SK-N-SH (cell line): ENCODE results near the gene TRAIP. TPM values are rescaled to one million over a fixed set of nuclear protein-coding genes. Genes with fewer than 3 reads are reported as not detected.

Source experiments
- CTCF ChIA-PET: fragments of 300-600, 350-600 bp; formaldehyde crosslinking; extraction: SDS; loops from one replicate; lab custom pipeline; 2021; lab: Yijun Ruan, JAX
- POLR2A ChIA-PET: fragments of 350-600 bp; sonication (Branson Sonifier 250); formaldehyde crosslinking; extraction: SDS; loops from one replicate; lab custom pipeline; 2020; ENCODE audit warnings: antibody characterized with exemption, inconsistent platforms; lab: Yijun Ruan, JAX
- DNase-seq: peaks from one replicate; pipeline ENCODE4 v3.0.0; 2012
- H2AFZ ChIP-seq: fragments of 200-600 bp; sonication (generic); 2 replicates; pipeline ENCODE4 v1.8.1; 2016; ENCODE audit warnings: antibody characterized with exemption, mild to moderate bottlenecking, low read depth
- H3F3A ChIP-seq: fragments of 200-600 bp; sonication (generic); replicated peaks from 2 replicates; pipeline ENCODE3; 2016; ENCODE audit warnings: antibody characterized with exemption, mild to moderate bottlenecking; ENCODE audit not compliant: insufficient read depth
- H3K27ac ChIP-seq, 2 experiments: fragments of 200-500 bp in 1 of 2; fragments of 200-600 bp in 1 of 2; sonication (Bioruptor generic) in 1 of 2; sonication (generic), shearing (Covaris generic) in 1 of 2; 2 replicates each; pipeline versions ENCODE4 v1.5.1 to v1.6.1; 2014 to 2016; ENCODE audit warnings: low read depth in 2 of 2, inconsistent platforms in 1 of 2, low read length in 1 of 2, mild to moderate bottlenecking in 1 of 2, mixed read lengths in 1 of 2
- H3K27me3 ChIP-seq: fragments of 200-600 bp; sonication (generic), shearing (Covaris generic); 2 replicates; pipeline ENCODE4 v1.6.1; 2016; ENCODE audit warnings: mixed run types; ENCODE audit not compliant: insufficient read depth
- H3K36me3 ChIP-seq, 2 experiments: fragments of 200-500 bp in 1 of 2; fragments of 200-600 bp in 1 of 2; sonication (Bioruptor generic) in 1 of 2; sonication (generic) in 1 of 2; replicated peaks in 1 of 2; 2 replicates each; pipeline versions ENCODE3 to v1.5.1; 2014 to 2016; ENCODE audit warnings: low read length in 1 of 2, mild to moderate bottlenecking in 1 of 2; ENCODE audit not compliant: insufficient read depth in 2 of 2, control insufficient read depth in 1 of 2
- H3K4me1 ChIP-seq, 2 experiments: fragments of 200-500 bp in 1 of 2; fragments of 200-600 bp in 1 of 2; sonication (Bioruptor generic) in 1 of 2; sonication (generic), shearing (Covaris generic) in 1 of 2; 2 replicates each; pipeline versions ENCODE4 v1.5.1 to v1.6.1; 2014 to 2016; ENCODE audit warnings: low read depth in 1 of 2, low read length in 1 of 2, mixed run types in 1 of 2; ENCODE audit not compliant: insufficient read depth in 2 of 2, control insufficient read depth in 1 of 2
- H3K4me2 ChIP-seq: fragments of 200-600 bp; sonication (generic), shearing (Covaris generic); 2 replicates; pipeline ENCODE4 v1.6.1; 2017; ENCODE audit warnings: mixed run types
- H3K4me3 ChIP-seq, 2 experiments: fragments of 200-500 bp in 1 of 2; fragments of 200-600 bp in 1 of 2; sonication (Bioruptor generic) in 1 of 2; sonication (generic), shearing (Covaris generic) in 1 of 2; 2 replicates each; pipeline versions ENCODE4 v1.5.1 to v1.8.1; 2014 to 2016; ENCODE audit warnings: low read depth in 2 of 2, inconsistent platforms in 1 of 2, low read length in 1 of 2, mild to moderate bottlenecking in 1 of 2, mixed read lengths in 1 of 2, moderate library complexity in 1 of 2
- H3K79me2 ChIP-seq: fragments of 200-600 bp; sonication (generic); 2 replicates; pipeline ENCODE4 v1.8.1; 2017; ENCODE audit warnings: mild to moderate bottlenecking; ENCODE audit not compliant: insufficient read depth
- H3K9ac ChIP-seq: fragments of 200-600 bp; sonication (generic); 2 replicates; pipeline ENCODE4 v1.6.1; 2017; ENCODE audit warnings: mixed run types
- H3K9me2 ChIP-seq: fragments of 200-600 bp; sonication (generic); 2 replicates; pipeline ENCODE4 v1.6.1; 2017; ENCODE audit warnings: mixed run types
- H3K9me3 ChIP-seq: fragments of 200-600 bp; sonication (generic); 2 replicates; pipeline ENCODE4 v1.6.1; 2017; ENCODE audit warnings: mixed run types, mild to moderate bottlenecking, moderate library complexity
- H4K20me1 ChIP-seq: fragments of 200-600 bp; sonication (generic); 2 replicates; pipeline ENCODE4 v1.6.1; 2017; ENCODE audit warnings: mild to moderate bottlenecking, mixed run types; ENCODE audit not compliant: insufficient read depth
- CTCF ChIP-seq: fragments of 200-600 bp; sonication (generic); IDR thresholded peaks from 2 replicates; pipeline ENCODE4 v1.6.1; 2017; ENCODE audit warnings: antibody characterized with exemption, mild to moderate bottlenecking, moderate library complexity
- EP300 ChIP-seq, 2 experiments: IDR thresholded peaks; 2 replicates each; pipeline versions ENCODE4 v1.4.0 to v1.6.1; 2012; ENCODE audit warnings: borderline replicate concordance in 1 of 2, low read depth in 1 of 2, low read length in 1 of 2
- EZH2phosphoT487 ChIP-seq: fragments of 200-600 bp; sonication (generic); IDR thresholded peaks from 2 replicates; pipeline ENCODE4 v1.6.1; 2017; ENCODE audit warnings: low read depth, mixed run types, mild to moderate bottlenecking, antibody characterized with exemption, moderate library complexity, borderline replicate concordance
- FOSL2 ChIP-seq: IDR thresholded peaks from 2 replicates; pipeline ENCODE4 v1.4.0; 2012; ENCODE audit warnings: low read depth, mild to moderate bottlenecking, moderate library complexity, borderline replicate concordance
- GATA2 ChIP-seq: sonication (generic); formaldehyde crosslinking; IDR thresholded peaks from 2 replicates; pipeline ENCODE4 v1.5.0; 2020; ENCODE audit warnings: mild to moderate bottlenecking, missing genetic modification reagents
- JUND ChIP-seq: IDR thresholded peaks from 2 replicates; pipeline ENCODE4 v1.4.0; 2012
- MEF2A ChIP-seq: IDR thresholded peaks from 2 replicates; pipeline ENCODE4 v1.4.0; 2012; ENCODE audit warnings: low read depth, borderline replicate concordance
- MXI1 ChIP-seq: IDR thresholded peaks from 2 replicates; pipeline ENCODE4 v1.6.1; 2012; ENCODE audit warnings: mild to moderate bottlenecking, low read depth, low read length, improper control_type of control experiment
- PBX3 ChIP-seq: IDR thresholded peaks from 2 replicates; pipeline ENCODE4; 2012
- POLR2AphosphoS5 ChIP-seq: IDR thresholded peaks from 2 replicates; pipeline ENCODE4 v1.6.1; 2012; ENCODE audit warnings: low read depth, low read length
- TAF1 ChIP-seq: IDR thresholded peaks from 2 replicates; pipeline ENCODE4 v1.6.1; 2012; ENCODE audit warnings: low read depth, mild to moderate bottlenecking, low read length, moderate library complexity, borderline replicate concordance
- TCF12 ChIP-seq: IDR thresholded peaks from 2 replicates; pipeline ENCODE4 v1.4.0; 2012
- TEAD4 ChIP-seq: IDR thresholded peaks from 2 replicates; pipeline ENCODE4 v1.4.0; 2012; ENCODE audit warnings: mild to moderate bottlenecking, borderline replicate concordance; ENCODE audit not compliant: insufficient read depth
- ZBTB33 ChIP-seq: IDR thresholded peaks from 2 replicates; pipeline ENCODE4 v1.4.0; 2012; ENCODE audit warnings: low read depth, borderline replicate concordance
- WGBS: methylation state at CpG from one replicate; pipeline ENCODE4 v1.1.6; 2017; ENCODE audit warnings: low lambda C conversion rate; 5-methylcytosine and 5-hydroxymethylcytosine counted together
- polyA plus RNA-seq, 3 experiments: library from polyadenylated mRNA; depleted of rRNA; stranded (reverse); fragments of >200 nt; gene quantifications; 2 replicates each; pipeline ENCODE4 v1.2.3, GENCODE V29; 2012
- TF ChIP-seq, protein P1 (sequence below): IDR thresholded peaks from 2 replicates; pipeline ENCODE4 v1.6.1; 2012; ENCODE audit warnings: mild to moderate bottlenecking, low read depth, low read length, moderate library complexity

TRAIP gene
- polyA plus RNA-seq, 1 of the 3 experiments (the other 2 are of a cell fraction), result 8.1 TPM

- H3K79me2 ChIP-seq, result no peaks in the 10 kb centered on the region
- H3K36me3 ChIP-seq, result peaks cover under 1 to 18% of the 10 kb centered on the region in 2 experiments
- no peaks in the 10 kb centered on the region for H3K27me3 ChIP-seq
- no peak overlapping the region for H3K9ac ChIP-seq
- H3F3A ChIP-seq, result no peaks in the 10 kb centered on the region
- no peaks in the 10 kb centered on the region for H3K9me2 ChIP-seq
- H3K9me3 ChIP-seq, result no peaks in the 10 kb centered on the region
- WGBS, result 67% methylated on average over 1 of the region's 2 CpGs
- peak overlapping the region in 1 of 2 experiments; percentile 93; a peak in 2 of 4 replicates for H3K27ac ChIP-seq
- no peak for TF ChIP-seq GATA2
- TF ChIP-seq, protein P1, sequence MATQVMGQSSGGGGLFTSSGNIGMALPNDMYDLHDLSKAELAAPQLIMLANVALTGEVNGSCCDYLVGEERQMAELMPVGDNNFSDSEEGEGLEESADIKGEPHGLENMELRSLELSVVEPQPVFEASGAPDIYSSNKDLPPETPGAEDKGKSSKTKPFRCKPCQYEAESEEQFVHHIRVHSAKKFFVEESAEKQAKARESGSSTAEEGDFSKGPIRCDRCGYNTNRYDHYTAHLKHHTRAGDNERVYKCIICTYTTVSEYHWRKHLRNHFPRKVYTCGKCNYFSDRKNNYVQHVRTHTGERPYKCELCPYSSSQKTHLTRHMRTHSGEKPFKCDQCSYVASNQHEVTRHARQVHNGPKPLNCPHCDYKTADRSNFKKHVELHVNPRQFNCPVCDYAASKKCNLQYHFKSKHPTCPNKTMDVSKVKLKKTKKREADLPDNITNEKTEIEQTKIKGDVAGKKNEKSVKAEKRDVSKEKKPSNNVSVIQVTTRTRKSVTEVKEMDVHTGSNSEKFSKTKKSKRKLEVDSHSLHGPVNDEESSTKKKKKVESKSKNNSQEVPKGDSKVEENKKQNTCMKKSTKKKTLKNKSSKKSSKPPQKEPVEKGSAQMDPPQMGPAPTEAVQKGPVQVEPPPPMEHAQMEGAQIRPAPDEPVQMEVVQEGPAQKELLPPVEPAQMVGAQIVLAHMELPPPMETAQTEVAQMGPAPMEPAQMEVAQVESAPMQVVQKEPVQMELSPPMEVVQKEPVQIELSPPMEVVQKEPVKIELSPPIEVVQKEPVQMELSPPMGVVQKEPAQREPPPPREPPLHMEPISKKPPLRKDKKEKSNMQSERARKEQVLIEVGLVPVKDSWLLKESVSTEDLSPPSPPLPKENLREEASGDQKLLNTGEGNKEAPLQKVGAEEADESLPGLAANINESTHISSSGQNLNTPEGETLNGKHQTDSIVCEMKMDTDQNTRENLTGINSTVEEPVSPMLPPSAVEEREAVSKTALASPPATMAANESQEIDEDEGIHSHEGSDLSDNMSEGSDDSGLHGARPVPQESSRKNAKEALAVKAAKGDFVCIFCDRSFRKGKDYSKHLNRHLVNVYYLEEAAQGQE, result no peak
- no peak for TF ChIP-seq EP300 (IDR thresholded peaks at IDR 0.05; ENCODE audit: borderline replicate concordance in 1 of 2, low read depth in 1 of 2, low read length in 1 of 2)
- no peak for TF ChIP-seq JUND
- TF ChIP-seq ZBTB33, result no peak
- TF ChIP-seq MEF2A, result no peak
- TF ChIP-seq FOSL2, result no peak
- TF ChIP-seq MXI1, result no peak
- TF ChIP-seq PBX3, result no peak
- no peak for TF ChIP-seq POLR2AphosphoS5
- TF ChIP-seq TCF12, result no peak
- TF ChIP-seq TEAD4, result no peak
- TF ChIP-seq TAF1, result no peak
- no peak for TF ChIP-seq EZH2phosphoT487
- TF ChIP-seq CTCF, result no peak
- no peak overlapping the region for H3K4me3 ChIP-seq
- no peak for DNase-seq
- H4K20me1 ChIP-seq, result no peaks in the 10 kb centered on the region
- peaks cover 0 to 48% of the 10 kb centered on the region in 2 experiments; a peak in 1 of 4 replicates for H3K4me1 ChIP-seq
- no peak overlapping the region for H3K4me2 ChIP-seq
- no peak overlapping the region for H2AFZ ChIP-seq
- ChIA-PET POLR2A (interaction anchor here (3.9 kb wide), 1 partner anchor 36 kb away, joined by 37 read pairs; the partner anchor contains the start of gene INKA1), CTCF (interaction anchor here (0.6 to 14.6 kb wide), 11 partner anchors 8 to 120 kb away, joined by 3 to 386 read pairs (median 16); partner anchors contain the start of genes AMIGO3, CAMKV, CDHR4 and INKA1)
These were observed 16.0 kb downstream of the TRAIP start for GRCh38 chr3:49840388-49840787.
